WTC11 (cell line): ENCODE measurements around the gene KRTAP21-3. TPM values are rescaled to one million over a fixed set of nuclear protein-coding genes. Genes with fewer than 3 reads are reported as not detected.

Experiments
- ATAC-seq: fragments of 200-7000 bp; cut with Tn5 transposase; 2 replicates; pipeline ENCODE4 v1.10.0; 2021; ENCODE audit warnings: mild to moderate bottlenecking, moderate library complexity
- Bru-seq: library from RNA; stranded (reverse); fragments of 400-500 nt; gene quantifications from one replicate; lab custom pipeline; 2021; lab: Mats Ljungman, UMichigan
- CTCF ChIA-PET: fragments of 300-600 bp; sonication (Branson Sonifier 250); formaldehyde crosslinking; loops from one replicate; lab custom pipeline; 2021; ENCODE audit warnings: antibody characterized with exemption; lab: Charles Lee
- POLR2A ChIA-PET: fragments of 350-600 bp; sonication (Branson Sonifier 250); formaldehyde crosslinking; loops from one replicate; lab custom pipeline; 2021; ENCODE audit warnings: antibody characterized with exemption; lab: Charles Lee
- DNase-seq: peaks from one replicate; pipeline ENCODE4 v3.0.0; 2021; ENCODE audit warnings: low spot score
- H3K27ac Mint-ChIP-seq: 2 replicates; pipeline ENCODE4 v1.8.0; 2021; ENCODE audit warnings: mixed read lengths
- H3K27me3 Mint-ChIP-seq: 2 replicates; pipeline ENCODE4 v1.8.0; 2021; ENCODE audit warnings: low read depth, mild to moderate bottlenecking, moderate library complexity, mixed read lengths
- H3K36me3 Mint-ChIP-seq: 2 replicates; pipeline ENCODE4 v1.8.0; 2021; ENCODE audit warnings: mixed read lengths
- H3K4me1 Mint-ChIP-seq: 2 replicates; pipeline ENCODE4 v1.8.0; 2022; ENCODE audit warnings: mixed read lengths
- H3K4me3 Mint-ChIP-seq: 2 replicates; pipeline ENCODE4 v1.8.0; 2021; ENCODE audit warnings: mild to moderate bottlenecking, moderate library complexity, mixed read lengths
- H3K9me3 Mint-ChIP-seq: 2 replicates; pipeline ENCODE4 v1.8.0; 2021; ENCODE audit warnings: mixed read lengths
- ATF1 ChIP-seq: sonication (generic); formaldehyde crosslinking; IDR thresholded peaks from 2 replicates; pipeline ENCODE4 v1.8.1; 2023; ENCODE audit warnings: mild to moderate bottlenecking, moderate library complexity, missing genetic modification reagents
- ATF2 ChIP-seq: sonication (generic); formaldehyde crosslinking; IDR thresholded peaks from 2 replicates; pipeline ENCODE4 v1.8.1; 2022; ENCODE audit warnings: low read depth, missing genetic modification reagents, borderline replicate concordance
- CREM ChIP-seq: sonication (generic); formaldehyde crosslinking; IDR thresholded peaks from 2 replicates; pipeline ENCODE4 v1.8.1; 2022; ENCODE audit warnings: mild to moderate bottlenecking, missing genetic modification reagents, moderate library complexity
- E2F1 ChIP-seq: sonication (generic); formaldehyde crosslinking; IDR thresholded peaks from 2 replicates; pipeline ENCODE4 v1.8.0; 2022; ENCODE audit warnings: mild to moderate bottlenecking, missing genetic modification reagents
- ESRRA ChIP-seq: sonication (generic); formaldehyde crosslinking; IDR thresholded peaks from 2 replicates; pipeline ENCODE4 v1.8.1; 2022; ENCODE audit warnings: mild to moderate bottlenecking, missing genetic modification reagents, borderline replicate concordance
- FOXK1 ChIP-seq: sonication (generic); formaldehyde crosslinking; IDR thresholded peaks from 2 replicates; pipeline ENCODE4 v1.8.0; 2022; ENCODE audit warnings: mild to moderate bottlenecking, moderate library complexity, missing genetic modification reagents
- IRF1 ChIP-seq: sonication (generic); formaldehyde crosslinking; IDR thresholded peaks from 2 replicates; pipeline ENCODE4 v1.8.0; 2023; ENCODE audit warnings: missing genetic modification reagents
- JAZF1 ChIP-seq: fragments of 250-450 bp; sonication (Bioruptor Pico); IDR thresholded peaks from 2 replicates; pipeline ENCODE4 v1.9.0; 2021; ENCODE audit warnings: moderate library complexity, mild to moderate bottlenecking, inconsistent platforms
- OVOL2 ChIP-seq: fragments of 250-450 bp; sonication (Bioruptor Pico); IDR thresholded peaks from 2 replicates; pipeline ENCODE4 v1.9.0; 2021; ENCODE audit warnings: mild to moderate bottlenecking, borderline replicate concordance
- SMAD3 ChIP-seq: sonication (generic); formaldehyde crosslinking; IDR thresholded peaks from 2 replicates; pipeline ENCODE4 v1.8.0; 2022; ENCODE audit warnings: missing genetic modification reagents, mild to moderate bottlenecking, borderline replicate concordance
- SP1 ChIP-seq: sonication (generic); formaldehyde crosslinking; conservative IDR thresholded peaks from 2 replicates; pipeline ENCODE4 v1.8.1; 2022; ENCODE audit warnings: missing genetic modification reagents
- STAT6 ChIP-seq: sonication (generic); formaldehyde crosslinking; conservative IDR thresholded peaks from 2 replicates; pipeline ENCODE4 v1.8.1; 2023; ENCODE audit warnings: mild to moderate bottlenecking, low read depth, missing genetic modification reagents, moderate library complexity
- TEAD1 ChIP-seq: sonication (generic); formaldehyde crosslinking; IDR thresholded peaks from 2 replicates; pipeline ENCODE4 v1.8.0; 2022; ENCODE audit warnings: mild to moderate bottlenecking, missing genetic modification reagents
- USF1 ChIP-seq: sonication (generic); formaldehyde crosslinking; IDR thresholded peaks from 2 replicates; pipeline ENCODE4 v1.8.0; 2022; ENCODE audit warnings: mild to moderate bottlenecking, missing genetic modification reagents
- ZBTB43 ChIP-seq: sonication (generic); formaldehyde crosslinking; IDR thresholded peaks from 2 replicates; pipeline ENCODE4 v1.8.1; 2023; ENCODE audit warnings: mild to moderate bottlenecking, missing genetic modification reagents
- ZNF512 ChIP-seq: sonication (generic); formaldehyde crosslinking; IDR thresholded peaks from 2 replicates; pipeline ENCODE4 v1.8.1; 2022; ENCODE audit warnings: missing genetic modification reagents, borderline replicate concordance
- ZNF671 ChIP-seq: fragments of 250-450 bp; sonication (Bioruptor Pico); IDR thresholded peaks from 2 replicates; pipeline ENCODE4 v1.8.0; 2021; ENCODE audit warnings: mild to moderate bottlenecking
- long read RNA-seq, 3 experiments: library from RNA in 1 of 3; library from capped mRNA in 1 of 3; library from polyadenylated mRNA in 1 of 3; unstranded in 2 of 3; stranded (forward) in 1 of 3; transcript quantifications; one replicate each; pipeline ENCODE4 v2.0.0, GENCODE V29; 2021
- total RNA-seq: library from RNA; stranded (reverse); gene quantifications from 3 replicates; pipeline ENCODE4 v1.2.3, GENCODE V29; 2021

The KRTAP21-3 gene
- total RNA-seq (not detected in 3 replicates), Bru-seq, nascent RNA (not detected)
- long read RNA-seq, experiment 1, result 0 reads
- long read RNA-seq, experiment 2, result 0 reads
- long read RNA-seq, experiment 3, result 0 reads

GRCh38 chr21:30718239-30718909 is at the start of gene KRTAP21-3:
KRTAP21-3 (minus strand) TSS chr21:30718777; CDS start chr21:30718759, 18 bp downstream.
- TF ChIP-seq JAZF1 (CRISPR knock-in tag), result no peak
- TF ChIP-seq ZBTB43 (CRISPR knock-in tag), result no peak
- TF ChIP-seq ATF1, result no peak
- TF ChIP-seq ZNF512 (CRISPR knock-in tag), result no peak
- TF ChIP-seq E2F1 (CRISPR knock-in tag), result no peak
- no peak for TF ChIP-seq FOXK1 (CRISPR knock-in tag)
- TF ChIP-seq STAT6, result no peak
- TF ChIP-seq CREM (CRISPR knock-in tag), result no peak
- TF ChIP-seq ZNF671 (CRISPR knock-in tag), result no peak
- TF ChIP-seq OVOL2 (CRISPR knock-in tag), result no peak
- no peak for TF ChIP-seq TEAD1
- TF ChIP-seq USF1 (CRISPR knock-in tag), result no peak
- H3K27ac Mint-ChIP-seq, result no peak within 1 kb of the TSS
- ChIA-PET POLR2A (no interaction called here), CTCF (no interaction called here)
- H3K9me3 Mint-ChIP-seq, result no peaks in the 10 kb centered on the region
- no peaks in the 10 kb centered on the region for H3K27me3 Mint-ChIP-seq
- no peaks in the 10 kb centered on the region for H3K36me3 Mint-ChIP-seq
- H3K4me3 Mint-ChIP-seq, result no peak within 1 kb of the TSS
- no peak for ATAC-seq
- no peak for DNase-seq
- H3K4me1 Mint-ChIP-seq, result no peaks in the 10 kb centered on the region

- no peaks in the 10 kb centered on the region; the same call in 1 of the 2 replicates for H3K27me3 Mint-ChIP-seq
- ChIA-PET CTCF (no interaction called here), POLR2A (no interaction called here)
- ATAC-seq, result no peak
- no peak for TF ChIP-seq ESRRA
- TF ChIP-seq SP1 (CRISPR knock-in tag), result no peak
- no peak for TF ChIP-seq SMAD3 (CRISPR knock-in tag)
- no peak for TF ChIP-seq ATF2 (CRISPR knock-in tag)
- no peak for TF ChIP-seq JAZF1 (CRISPR knock-in tag)
- TF ChIP-seq USF1 (CRISPR knock-in tag), result no peak
- TF ChIP-seq IRF1 (CRISPR knock-in tag), result no peak
- TF ChIP-seq STAT6, result no peak
- no peak for TF ChIP-seq CREM (CRISPR knock-in tag)
- H3K27ac Mint-ChIP-seq, result no peak overlapping the region
- no peak overlapping the region for H3K4me3 Mint-ChIP-seq
- no peaks in the 10 kb centered on the region for H3K4me1 Mint-ChIP-seq
- H3K9me3 Mint-ChIP-seq, result no peaks in the 10 kb centered on the region
- DNase-seq, result no peak
- no peaks in the 10 kb centered on the region for H3K36me3 Mint-ChIP-seq
Observed at GRCh38 chr21:30760776-30761175, 42.2 kb upstream of the KRTAP21-3 start.
